Measurements from ENCODE around the gene CLPTM1. TPM values are rescaled to one million over a fixed set of nuclear protein-coding genes. Genes with fewer than 3 reads are reported as not detected.

The CLPTM1 gene
- total RNA-seq, 1 experiment from 2014 or later: 138 TPM

Other genes with a start within 250 kb of the CLPTM1 start
- gene BCL3, start 206.7 kb upstream of the CLPTM1 start, total RNA-seq (2021): 6.6 and 9.9 TPM in 2 replicates
- not detected in 2 replicates for gene CBLC, start 177.5 kb upstream of the CLPTM1 start, total RNA-seq (2021)
- 3.4 and 6.6 TPM in 2 replicates for gene BCAM, start 146.3 kb upstream of the CLPTM1 start, total RNA-seq (2021)
- gene NECTIN2, start 109.1 kb upstream of the CLPTM1 start, total RNA-seq (2021): 76.7 and 83.6 TPM in 2 replicates
- 205 and 234 TPM in 2 replicates for gene TOMM40, start 64.1 kb upstream of the CLPTM1 start, total RNA-seq (2021)
- 9.4 and 10.4 TPM in 2 replicates for gene APOE, start 49.6 kb upstream of the CLPTM1 start, total RNA-seq (2021)
- gene APOC1, start 40.8 kb upstream of the CLPTM1 start, total RNA-seq (2021): 2.3 and 5.5 TPM in 2 replicates
- not detected in 2 replicates for gene APOC4, start 13.1 kb upstream of the CLPTM1 start, total RNA-seq (2021)
- not detected in 2 replicates for gene APOC2, start 9.3 kb upstream of the CLPTM1 start, total RNA-seq (2021)
- 11.9 and 13.1 TPM in 2 replicates for gene RELB, start 46.1 kb downstream of the CLPTM1 start, total RNA-seq (2021)
- gene CLASRP, start 83.7 kb downstream of the CLPTM1 start, total RNA-seq (2021): 104 and 109 TPM in 2 replicates
- gene ZNF296, start 121.1 kb downstream of the CLPTM1 start, total RNA-seq (2021): 2.9 and 3.0 TPM in 2 replicates
- gene GEMIN7, start 123.9 kb downstream of the CLPTM1 start, total RNA-seq (2021): 34.0 and 34.5 TPM in 2 replicates
- gene PPP1R37, start 137.8 kb downstream of the CLPTM1 start, total RNA-seq (2021): 33.6 and 34.0 TPM in 2 replicates
- 0.30 and 0.37 TPM in 2 replicates for gene NKPD1, start 205.6 kb downstream of the CLPTM1 start, total RNA-seq (2021)
- 5.8 and 8.8 TPM in 2 replicates for gene TRAPPC6A, start 222.9 kb downstream of the CLPTM1 start, total RNA-seq (2021)
- gene BLOC1S3, start 223.4 kb downstream of the CLPTM1 start, total RNA-seq (2021): 8.7 and 9.1 TPM in 2 replicates

Measured in A673 (cell line).